HCT116 (cell line): ENCODE measurements around the gene EVC. TPM values are rescaled to one million over a fixed set of nuclear protein-coding genes. Genes with fewer than 3 reads are reported as not detected.

Source experiments
- ATAC-seq: fragments of 200-7000 bp; cut with Tn5 transposase; 2 replicates; pipeline ENCODE4 v1.9.1; 2020; ENCODE audit warnings: mild to moderate bottlenecking, moderate library complexity
- BruUV-seq: library from RNA; stranded (reverse); fragments of 400-500 nt; replicated peaks from 2 replicates; lab custom pipeline; 2021; lab: Mats Ljungman, UMichigan
- CTCF ChIA-PET: fragments of 300-600 bp; sonication (Branson Sonifier 250); formaldehyde crosslinking; loops from one replicate; lab custom pipeline; 2021; ENCODE audit warnings: antibody characterized with exemption; lab: Charles Lee
- POLR2A ChIA-PET: fragments of 300-600, 350-600 bp; sonication (Branson Sonifier 250); formaldehyde crosslinking; loops from one replicate; lab custom pipeline; 2021; ENCODE audit warnings: antibody characterized with exemption; lab: Charles Lee
- RAD21 ChIA-PET, 2 experiments: fragments of 300-600 bp; sonication (Branson Sonifier 250); formaldehyde crosslinking; loops; one replicate each; lab custom pipeline; 2023; ENCODE audit warnings: low total read pairs in 2 of 2; ENCODE audit not compliant: uncharacterized antibody in 2 of 2, unreplicated experiment in 2 of 2, low non-redundant PET in 1 of 2; lab: Charles Lee
- DNase-seq: peaks from one replicate; pipeline ENCODE4 v3.0.0-alpha.2; 2010; ENCODE audit warnings: low read depth, low spot score
- H2AFZ ChIP-seq: fragments of 200-600 bp; shearing (Covaris generic), sonication (generic); 2 replicates; pipeline ENCODE4 v1.6.1; 2017; ENCODE audit warnings: low read depth, mixed run types, mixed read lengths, antibody characterized with exemption, low read length; ENCODE audit not compliant: poor library complexity, severe bottlenecking
- H3K27ac ChIP-seq: 2 replicates; pipeline ENCODE4 v1.5.1; 2012; ENCODE audit warnings: low read depth, low read length
- H3K27me3 ChIP-seq: fragments of 200-600 bp; sonication (generic); 2 replicates; pipeline ENCODE4 v1.6.1; 2016; ENCODE audit warnings: mixed run types, low read length, mixed read lengths; ENCODE audit not compliant: insufficient read depth
- H3K36me3 ChIP-seq, 2 experiments: fragments of 200-500 bp in 1 of 2; fragments of 200-600 bp in 1 of 2; sonication (Bioruptor generic) in 1 of 2; sonication (generic) in 1 of 2; 2 replicates each; pipeline versions ENCODE4 v1.5.1 to v1.6.1; 2014 to 2016; ENCODE audit warnings: low read length in 2 of 2, inconsistent platforms in 1 of 2, mixed read lengths in 1 of 2, mixed run types in 1 of 2; ENCODE audit not compliant: insufficient read depth in 2 of 2, control insufficient read depth in 1 of 2
- H3K4me1 ChIP-seq, 2 experiments: fragments of 200-600 bp in 1 of 2; sonication (generic) in 1 of 2; 2 replicates each; pipeline versions ENCODE4 v1.5.1 to v1.6.1; 2012 to 2017; ENCODE audit warnings: low read length in 2 of 2, inconsistent platforms in 1 of 2, mild to moderate bottlenecking in 1 of 2, mixed read lengths in 1 of 2, mixed run types in 1 of 2, moderate library complexity in 1 of 2; ENCODE audit not compliant: insufficient read depth in 2 of 2, control insufficient read depth in 1 of 2
- H3K4me2 ChIP-seq: fragments of 200-600 bp; sonication (generic); 2 replicates; pipeline ENCODE4 v1.6.1; 2017; ENCODE audit warnings: mixed run types, low read length, mixed read lengths
- H3K4me3 ChIP-seq, 2 experiments: fragments of 200-600 bp in 1 of 2; sonication (generic) in 1 of 2; replicated peaks in 1 of 2; 2 replicates each; pipeline ENCODE4 v1.5.1; 2011 to 2016; ENCODE audit warnings: low read length in 2 of 2, control low read depth in 1 of 2, low read depth in 1 of 2, mild to moderate bottlenecking in 1 of 2, mixed read lengths in 1 of 2, mixed run types in 1 of 2
- H3K79me2 ChIP-seq: fragments of 200-600 bp; sonication (generic); 2 replicates; pipeline ENCODE4 v1.6.1; 2017; ENCODE audit warnings: mild to moderate bottlenecking, mixed run types, low read length, moderate library complexity, mixed read lengths; ENCODE audit not compliant: insufficient read depth
- H3K9ac ChIP-seq: fragments of 200-600 bp; sonication (generic); 2 replicates; pipeline ENCODE4 v1.6.1; 2016; ENCODE audit warnings: low read length, mixed read lengths
- H3K9me2 ChIP-seq: fragments of 200-600 bp; sonication (generic), shearing (Covaris generic); 2 replicates; pipeline ENCODE4 v1.6.1; 2017; ENCODE audit warnings: mixed run types, mild to moderate bottlenecking, moderate library complexity; ENCODE audit not compliant: insufficient read depth
- H3K9me3 ChIP-seq, 2 experiments: fragments of 200-500 bp in 1 of 2; fragments of 200-600 bp in 1 of 2; sonication (Bioruptor generic) in 1 of 2; sonication (generic) in 1 of 2; 2 replicates each; pipeline ENCODE4 v1.6.1; 2014 to 2017; ENCODE audit warnings: low read length in 2 of 2, mixed read lengths in 2 of 2, inconsistent platforms in 1 of 2, low read depth in 1 of 2, mild to moderate bottlenecking in 1 of 2, mixed run types in 1 of 2, moderate library complexity in 1 of 2; ENCODE audit not compliant: control insufficient read depth in 1 of 2, insufficient read depth in 1 of 2
- H4K20me1 ChIP-seq: fragments of 200-600 bp; sonication (generic), shearing (Covaris generic); 2 replicates; pipeline ENCODE4 v1.6.1; 2017; ENCODE audit warnings: mixed run types, mild to moderate bottlenecking, moderate library complexity; ENCODE audit not compliant: insufficient read depth
- CBX3 ChIP-seq: IDR thresholded peaks from 2 replicates; pipeline ENCODE4 v1.6.1; 2012; ENCODE audit warnings: low read depth
- CEBPB ChIP-seq: IDR thresholded peaks from 2 replicates; pipeline ENCODE4 v1.6.1; 2012; ENCODE audit warnings: low read depth
- EGR1 ChIP-seq: IDR thresholded peaks from 2 replicates; pipeline ENCODE4 v1.6.1; 2012; ENCODE audit warnings: low read depth
- ELF1 ChIP-seq: IDR thresholded peaks from 2 replicates; pipeline ENCODE4 v1.6.1; 2012; ENCODE audit warnings: low read depth, borderline replicate concordance
- EZH2 ChIP-seq: fragments of 200-600 bp; sonication (generic); IDR thresholded peaks from 2 replicates; pipeline ENCODE4 v1.6.1; 2017; ENCODE audit warnings: antibody characterized with exemption, mixed run types
- FOSL1 ChIP-seq: IDR thresholded peaks from 2 replicates; pipeline ENCODE4 v1.6.1; 2012; ENCODE audit warnings: low read depth
- JUND ChIP-seq: IDR thresholded peaks from 2 replicates; pipeline ENCODE4 v1.6.1; 2012
- POLR2A ChIP-seq: IDR thresholded peaks from 2 replicates; pipeline ENCODE4 v1.7.0; 2011; ENCODE audit warnings: borderline replicate concordance; ENCODE audit not compliant: insufficient read depth, insufficient read length; ENCODE audit errors: extremely low read depth
- POLR2AphosphoS5 ChIP-seq: IDR thresholded peaks from 2 replicates; pipeline ENCODE4 v1.6.1; 2011; ENCODE audit warnings: mild to moderate bottlenecking, low read depth, low read length, moderate library complexity
- RAD21 ChIP-seq: IDR thresholded peaks from 2 replicates; pipeline ENCODE4 v1.6.1; 2012; ENCODE audit warnings: low read depth, mild to moderate bottlenecking
- SIN3A ChIP-seq: IDR thresholded peaks from 2 replicates; pipeline ENCODE4 v1.6.1; 2012; ENCODE audit warnings: low read depth
- SP1 ChIP-seq: IDR thresholded peaks from 2 replicates; pipeline ENCODE4 v1.6.1; 2012; ENCODE audit warnings: low read depth
- SRF ChIP-seq: IDR thresholded peaks from 2 replicates; pipeline ENCODE4 v1.6.1; 2012; ENCODE audit warnings: low read depth
- TCF7L2 ChIP-seq: IDR thresholded peaks from 2 replicates; pipeline ENCODE4 v1.7.0; 2011; ENCODE audit warnings: borderline replicate concordance, inconsistent platforms; ENCODE audit not compliant: insufficient read depth, insufficient read length; ENCODE audit errors: extremely low read depth
- ZFX ChIP-seq: fragments of 450-650 bp; IDR thresholded peaks from 2 replicates; pipeline ENCODE4 v1.6.1; 2017
- intact Hi-C: fragments of 100-400 bp; cut with micrococcal nuclease; formaldehyde crosslinking; loops from 2 replicates; pipeline ENCODE4 v1.10.0; 2022
- total RNA-seq: library from RNA; stranded (reverse); gene quantifications from one replicate; pipeline ENCODE4 v1.2.1, GENCODE V29; 2021; ENCODE audit not compliant: unreplicated experiment
- TF ChIP-seq, protein P1 (sequence below): IDR thresholded peaks from 2 replicates; pipeline ENCODE4 v1.6.1; 2012; ENCODE audit warnings: low read depth
- TF ChIP-seq, protein P2 (sequence below): IDR thresholded peaks from 2 replicates; pipeline ENCODE4 v1.6.1; 2012
- TF ChIP-seq, protein P3 (sequence below), 3 experiments: fragments of 200-600 bp in 1 of 3; sonication (generic) in 1 of 3; IDR thresholded peaks in 2 of 3; conservative IDR thresholded peaks in 1 of 3; 2 replicates each; pipeline ENCODE4 v1.5.1; 2012 to 2017; ENCODE audit warnings: low read depth in 2 of 3, low read length in 2 of 3, antibody characterized with exemption in 1 of 3, borderline replicate concordance in 1 of 3, control low read depth in 1 of 3, mild to moderate bottlenecking in 1 of 3, mixed read lengths in 1 of 3, mixed run types in 1 of 3, moderate library complexity in 1 of 3; ENCODE audit not compliant: insufficient read depth in 1 of 3
- TF ChIP-seq, protein P4 (sequence below): IDR thresholded peaks from 2 replicates; pipeline ENCODE4 v1.6.1; 2012

The EVC gene
- total RNA-seq, 1 experiment from 2014 or later, result 0.15 TPM

DNA sequence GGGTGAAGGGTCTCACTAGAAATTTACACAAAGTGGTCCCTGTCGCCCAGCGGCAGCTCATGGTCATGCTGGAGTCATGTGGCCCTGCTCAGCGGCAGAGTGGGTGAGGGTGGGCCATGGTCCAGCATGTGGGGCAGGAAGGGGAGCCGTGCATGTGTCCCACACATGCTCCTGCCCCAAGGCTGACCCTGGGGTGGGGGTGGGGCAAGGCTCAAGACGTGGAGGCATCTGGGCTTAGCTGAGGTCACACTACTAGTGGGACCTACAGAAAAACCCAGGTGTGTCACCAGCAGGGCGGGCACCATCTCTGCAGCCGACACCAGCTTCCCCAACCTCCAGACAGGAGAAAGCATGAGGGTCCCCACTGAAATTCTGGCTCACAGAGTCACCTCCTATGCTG lies 42.4 kb downstream of the EVC start:
- Histone ChIP-seq H4K20me1 (no peaks in the 10 kb centered on the region), H3K9ac (peak overlapping the region; percentile 67), H2AFZ (no peak overlapping the region), H3K4me3 (peak overlapping the region; percentile 37 to 53), H3K4me2 (peak overlapping the region; percentile 78), H3K27me3 (no peaks in the 10 kb centered on the region), H3K9me2 (no peaks in the 10 kb centered on the region), H3K9me3 (no peaks in the 10 kb centered on the region), H3K4me1 (peaks cover 10 to 43% of the 10 kb centered on the region in 2 experiments), H3K36me3 (no peaks in the 10 kb centered on the region), H3K79me2 (no peaks in the 10 kb centered on the region), H3K27ac (peak overlapping the region; percentile 54)
- RAD21 ChIA-PET, result no interaction called here
- DNase-seq (no peak), ATAC-seq (peak; percentile 50)
- TF ChIP-seq CBX3 (no peak), SP1 (no peak), ZFX (no peak), POLR2A (no peak), CEBPB (no peak), RAD21 (no peak), POLR2AphosphoS5 (no peak), SIN3A (no peak), SRF (no peak), EGR1 (no peak), FOSL1 (no peak), TCF7L2 (no peak), EZH2 (no peak), ELF1 (no peak), JUND (no peak)
- TF ChIP-seq, protein P1, sequence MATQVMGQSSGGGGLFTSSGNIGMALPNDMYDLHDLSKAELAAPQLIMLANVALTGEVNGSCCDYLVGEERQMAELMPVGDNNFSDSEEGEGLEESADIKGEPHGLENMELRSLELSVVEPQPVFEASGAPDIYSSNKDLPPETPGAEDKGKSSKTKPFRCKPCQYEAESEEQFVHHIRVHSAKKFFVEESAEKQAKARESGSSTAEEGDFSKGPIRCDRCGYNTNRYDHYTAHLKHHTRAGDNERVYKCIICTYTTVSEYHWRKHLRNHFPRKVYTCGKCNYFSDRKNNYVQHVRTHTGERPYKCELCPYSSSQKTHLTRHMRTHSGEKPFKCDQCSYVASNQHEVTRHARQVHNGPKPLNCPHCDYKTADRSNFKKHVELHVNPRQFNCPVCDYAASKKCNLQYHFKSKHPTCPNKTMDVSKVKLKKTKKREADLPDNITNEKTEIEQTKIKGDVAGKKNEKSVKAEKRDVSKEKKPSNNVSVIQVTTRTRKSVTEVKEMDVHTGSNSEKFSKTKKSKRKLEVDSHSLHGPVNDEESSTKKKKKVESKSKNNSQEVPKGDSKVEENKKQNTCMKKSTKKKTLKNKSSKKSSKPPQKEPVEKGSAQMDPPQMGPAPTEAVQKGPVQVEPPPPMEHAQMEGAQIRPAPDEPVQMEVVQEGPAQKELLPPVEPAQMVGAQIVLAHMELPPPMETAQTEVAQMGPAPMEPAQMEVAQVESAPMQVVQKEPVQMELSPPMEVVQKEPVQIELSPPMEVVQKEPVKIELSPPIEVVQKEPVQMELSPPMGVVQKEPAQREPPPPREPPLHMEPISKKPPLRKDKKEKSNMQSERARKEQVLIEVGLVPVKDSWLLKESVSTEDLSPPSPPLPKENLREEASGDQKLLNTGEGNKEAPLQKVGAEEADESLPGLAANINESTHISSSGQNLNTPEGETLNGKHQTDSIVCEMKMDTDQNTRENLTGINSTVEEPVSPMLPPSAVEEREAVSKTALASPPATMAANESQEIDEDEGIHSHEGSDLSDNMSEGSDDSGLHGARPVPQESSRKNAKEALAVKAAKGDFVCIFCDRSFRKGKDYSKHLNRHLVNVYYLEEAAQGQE, result no peak
- TF ChIP-seq, protein P2, sequence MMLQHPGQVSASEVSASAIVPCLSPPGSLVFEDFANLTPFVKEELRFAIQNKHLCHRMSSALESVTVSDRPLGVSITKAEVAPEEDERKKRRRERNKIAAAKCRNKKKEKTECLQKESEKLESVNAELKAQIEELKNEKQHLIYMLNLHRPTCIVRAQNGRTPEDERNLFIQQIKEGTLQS, result no peak
- TF ChIP-seq, protein P3, sequence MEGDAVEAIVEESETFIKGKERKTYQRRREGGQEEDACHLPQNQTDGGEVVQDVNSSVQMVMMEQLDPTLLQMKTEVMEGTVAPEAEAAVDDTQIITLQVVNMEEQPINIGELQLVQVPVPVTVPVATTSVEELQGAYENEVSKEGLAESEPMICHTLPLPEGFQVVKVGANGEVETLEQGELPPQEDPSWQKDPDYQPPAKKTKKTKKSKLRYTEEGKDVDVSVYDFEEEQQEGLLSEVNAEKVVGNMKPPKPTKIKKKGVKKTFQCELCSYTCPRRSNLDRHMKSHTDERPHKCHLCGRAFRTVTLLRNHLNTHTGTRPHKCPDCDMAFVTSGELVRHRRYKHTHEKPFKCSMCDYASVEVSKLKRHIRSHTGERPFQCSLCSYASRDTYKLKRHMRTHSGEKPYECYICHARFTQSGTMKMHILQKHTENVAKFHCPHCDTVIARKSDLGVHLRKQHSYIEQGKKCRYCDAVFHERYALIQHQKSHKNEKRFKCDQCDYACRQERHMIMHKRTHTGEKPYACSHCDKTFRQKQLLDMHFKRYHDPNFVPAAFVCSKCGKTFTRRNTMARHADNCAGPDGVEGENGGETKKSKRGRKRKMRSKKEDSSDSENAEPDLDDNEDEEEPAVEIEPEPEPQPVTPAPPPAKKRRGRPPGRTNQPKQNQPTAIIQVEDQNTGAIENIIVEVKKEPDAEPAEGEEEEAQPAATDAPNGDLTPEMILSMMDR (IDR thresholded peaks at IDR 0.05 in 2 of 3, conservative IDR thresholded peaks at IDR 0.05 in 1 of 3; ENCODE audit: borderline replicate concordance in 1 of 3, insufficient read depth in 1 of 3, low read depth in 2 of 3, low read length in 2 of 3), result no peak
- TF ChIP-seq, protein P4, sequence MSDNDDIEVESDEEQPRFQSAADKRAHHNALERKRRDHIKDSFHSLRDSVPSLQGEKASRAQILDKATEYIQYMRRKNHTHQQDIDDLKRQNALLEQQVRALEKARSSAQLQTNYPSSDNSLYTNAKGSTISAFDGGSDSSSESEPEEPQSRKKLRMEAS, result no peak
- intact Hi-C loops, result no loop called here
- POLR2A ChIA-PET, result interaction anchor here (0.7 to 1.5 kb wide), 4 partner anchors 9 to 60 kb away, joined by 3 to 6 read pairs (median 3); no protein-coding TSS in a partner anchor
- TSS peak; percentile 87 for BruUV-seq
- CTCF ChIA-PET, result no interaction called here
